ENCODE results near the gene LYAR. TPM values are rescaled to one million over a fixed set of nuclear protein-coding genes. Genes with fewer than 3 reads are reported as not detected.
"Not testable (repeated sequence)": the region's sequence is repeated elsewhere in the genome, so short reads cannot be mapped to it uniquely, and the experiment has no call there.

LYAR gene
- total RNA-seq, 4 donors from 2014 or later = 13.1 to 40.7 (median 15.5) TPM

DNA sequence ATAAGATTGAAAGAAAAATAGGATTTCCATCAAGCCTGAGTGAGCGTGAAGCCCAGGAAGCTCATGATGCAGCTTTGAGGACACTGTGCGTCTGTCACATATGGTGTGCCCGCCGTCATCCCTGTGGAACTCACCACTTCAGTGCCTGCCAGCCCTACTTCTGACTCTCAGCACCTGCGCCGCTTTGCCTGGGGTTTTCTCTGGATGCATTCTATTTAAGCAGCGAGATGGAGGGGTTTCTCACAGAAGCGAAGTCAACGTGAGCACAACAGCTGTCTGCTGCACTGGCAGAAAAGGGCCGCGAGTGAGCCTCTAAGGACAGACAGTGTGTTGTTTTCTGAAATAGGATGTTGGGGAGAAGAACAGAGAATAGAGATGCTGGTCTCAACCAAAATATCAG lies 35.8 kb downstream of the LYAR start:
- DNase-seq (ENCODE audit: low spot score) (no peak), ATAC-seq (ENCODE audit: low FRiP score) (no peak)
- TF ChIP-seq CTCF (IDR thresholded peaks at IDR 0.05) = no peak

DNA sequence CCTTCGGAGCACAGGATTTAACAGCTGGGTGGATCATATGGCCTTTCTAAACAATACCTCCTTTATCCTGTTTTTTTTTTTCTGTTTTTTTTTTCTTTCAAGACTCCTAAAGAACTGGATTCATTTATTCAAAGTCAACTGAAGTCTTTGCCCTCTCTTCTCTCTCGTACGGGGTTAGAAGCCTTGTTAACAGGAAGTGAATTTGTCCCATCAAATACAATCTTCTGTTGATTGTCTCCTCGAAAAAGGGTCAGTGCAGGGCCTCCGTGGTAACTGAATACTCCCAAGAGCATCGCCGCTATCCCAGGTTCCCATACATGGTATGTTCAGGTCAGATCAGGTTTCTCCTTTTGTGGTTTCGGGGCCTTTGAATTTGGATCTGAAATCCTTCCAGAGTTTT lies 40.1 kb downstream of the LYAR start:
- DNase-seq (ENCODE audit: low spot score) (no peak), ATAC-seq (ENCODE audit: low FRiP score) (no peak)
- no peak for TF ChIP-seq CTCF (IDR thresholded peaks at IDR 0.05)

GRCh38 chr4:4249342-4249741 lies 40.6 kb downstream of the LYAR start:
- DNase-seq (ENCODE audit: low spot score); ATAC-seq (ENCODE audit: low FRiP score): not testable (repeated sequence)

GRCh38 chr4:4248885-4249203 lies 41.1 kb downstream of the LYAR start:
- ATAC-seq (ENCODE audit: low FRiP score) (no peak), DNase-seq (ENCODE audit: low spot score) (no peak)
- TF ChIP-seq CTCF (IDR thresholded peaks at IDR 0.05) = no peak

- TF ChIP-seq CTCF (IDR thresholded peaks at IDR 0.05) = no peak
- peak; percentile 84 for DNase-seq (ENCODE audit: low spot score)
- peak; percentile 94 for ATAC-seq (ENCODE audit: low FRiP score)
Observed at GRCh38 chr4:4248029-4248884, 41.7 kb downstream of the LYAR start, which contains the start of gene TMEM128. Gene TMEM128, minus strand, starts transcription at chr4:4248223. Its CDS starts 21 bp downstream, at chr4:4248202.

- TF ChIP-seq CTCF (IDR thresholded peaks at IDR 0.05) = no peak
- DNase-seq (ENCODE audit: low spot score) = no peak
- no peak for ATAC-seq (ENCODE audit: low FRiP score)
Observed at GRCh38 chr4:4247696-4248028, 42.3 kb downstream of the LYAR start.

GRCh38 chr4:4245172-4245571 lies 44.8 kb downstream of the LYAR start:
- no peak for DNase-seq (ENCODE audit: low spot score)
- TF ChIP-seq CTCF (IDR thresholded peaks at IDR 0.05) = no peak
- ATAC-seq (ENCODE audit: low FRiP score) = no peak

DNA sequence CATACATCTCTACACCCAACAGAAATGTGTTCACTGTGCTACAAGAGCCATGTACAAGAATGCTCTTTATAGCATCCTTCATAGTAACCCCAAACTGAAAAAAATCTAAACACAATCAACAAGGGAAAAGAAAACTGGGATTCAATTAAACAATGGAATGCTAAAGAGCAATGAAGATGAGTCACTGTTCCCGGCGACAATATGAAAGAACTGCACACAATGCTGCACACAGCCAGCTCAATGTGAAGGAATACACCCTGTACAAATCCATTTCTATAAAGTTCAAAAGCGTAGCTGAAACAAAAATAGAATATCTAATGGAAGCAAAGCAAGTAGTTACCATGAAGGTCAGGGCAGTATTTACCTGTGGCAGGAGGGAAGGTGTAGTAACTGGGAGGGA lies 50.4 kb downstream of the LYAR start:
- DNase-seq (ENCODE audit: low spot score); ATAC-seq (ENCODE audit: low FRiP score): not testable (repeated sequence)
